GM18511 (cell line): ENCODE data around the gene GALNT18.
"Not testable (repeated sequence)": the region's sequence is repeated elsewhere in the genome, so short reads cannot be mapped to it uniquely, and the experiment has no call there.

Experiments used
- ATAC-seq: cut with Tn5 transposase; IDR thresholded peaks from one replicate; pipeline ENCODE4 v1.9.1; 2021; ENCODE audit warnings: mild to moderate bottlenecking, moderate library complexity; ENCODE audit not compliant: unreplicated experiment

The GALNT18 gene

GRCh38 chr11:11366793-11367192 lies 255.0 kb downstream of the GALNT18 start:
- no peak for ATAC-seq

- no peak for ATAC-seq
These were observed 258.1 kb downstream of the GALNT18 start for GRCh38 chr11:11363674-11364073.

GRCh38 chr11:11359611-11360010 lies 262.2 kb downstream of the GALNT18 start:
- ATAC-seq: no peak

- ATAC-seq: no peak
These were observed 265.0 kb downstream of the GALNT18 start for GRCh38 chr11:11356842-11357241.

GRCh38 chr11:11352878-11353277 lies 268.9 kb downstream of the GALNT18 start, which contains the start of gene CSNK2A3:
TSS of gene CSNK2A3 (minus strand) at chr11:11353250. CDS start at chr11:11353119, 131 bp downstream.
- ATAC-seq: not testable (repeated sequence)

GRCh38 chr11:11351851-11352250 lies 270.0 kb downstream of the GALNT18 start:
- ATAC-seq: not testable (repeated sequence)

GRCh38 chr11:11351042-11351586 lies 270.7 kb downstream of the GALNT18 start:
- no peak for ATAC-seq

GRCh38 chr11:11349870-11350337 lies 271.9 kb downstream of the GALNT18 start:
- no peak for ATAC-seq

GRCh38 chr11:11349106-11349825 lies 272.5 kb downstream of the GALNT18 start:
- ATAC-seq: no peak

GRCh38 chr11:11348303-11348702 lies 273.5 kb downstream of the GALNT18 start:
- no peak for ATAC-seq

GRCh38 chr11:11347592-11347991 lies 274.2 kb downstream of the GALNT18 start:
- no peak for ATAC-seq

GRCh38 chr11:11346303-11346702 lies 275.5 kb downstream of the GALNT18 start:
- no peak for ATAC-seq

- ATAC-seq: no peak
These were observed 276.7 kb downstream of the GALNT18 start for GRCh38 chr11:11345099-11345498.

- no peak for ATAC-seq
These were observed 277.8 kb downstream of the GALNT18 start for GRCh38 chr11:11344045-11344444.

GRCh38 chr11:11338304-11338703 lies 283.5 kb downstream of the GALNT18 start:
- ATAC-seq: no peak

- no peak for ATAC-seq
These were observed 285.1 kb downstream of the GALNT18 start for GRCh38 chr11:11336664-11337063.

GRCh38 chr11:11335043-11335442 lies 286.8 kb downstream of the GALNT18 start:
- no peak for ATAC-seq

GRCh38 chr11:11334607-11335006 lies 287.2 kb downstream of the GALNT18 start:
- ATAC-seq: no peak

GRCh38 chr11:11332141-11332710 lies 289.6 kb downstream of the GALNT18 start:
- ATAC-seq: no peak

GRCh38 chr11:11329062-11329806 lies 292.6 kb downstream of the GALNT18 start:
- no peak for ATAC-seq

- no peak for ATAC-seq
These were observed 297.7 kb downstream of the GALNT18 start for GRCh38 chr11:11324090-11324489.
